HL-60 (cell line): ENCODE data around the gene DGKI.

Experiments used
- DNase-seq, 2 experiments: peaks; one replicate each; pipeline ENCODE4 v3.0.0-alpha.2; 2010 to 2020; ENCODE audit warnings: low read depth in 1 of 2, low spot score in 1 of 2
- H3K27ac ChIP-seq: fragments of 250-450 bp; sonication (Bioruptor Pico); replicated peaks from 2 replicates; pipeline ENCODE4 v1.5.1; 2020; ENCODE audit warnings: mild to moderate bottlenecking, moderate library complexity
- H3K27me3 ChIP-seq: fragments of 250-450 bp; sonication (Bioruptor Pico); 2 replicates; pipeline ENCODE4 v1.5.1; 2021; ENCODE audit warnings: mild to moderate bottlenecking, moderate library complexity; ENCODE audit not compliant: insufficient read depth, poor library complexity, severe bottlenecking
- H3K4me3 ChIP-seq: replicated peaks from 2 replicates; pipeline ENCODE4 v1.5.1; 2011; ENCODE audit warnings: mild to moderate bottlenecking, control low read depth, low read length; ENCODE audit not compliant: insufficient read depth
- CTCF ChIP-seq: IDR thresholded peaks from one replicate; pipeline ENCODE4 v1.5.1; 2011; ENCODE audit warnings: low read length, control low read depth, inconsistent platforms; ENCODE audit not compliant: insufficient read depth
- GABPA ChIP-seq: IDR thresholded peaks from 2 replicates; pipeline ENCODE4 v1.6.1; 2012; ENCODE audit warnings: low read depth
- POLR2AphosphoS5 ChIP-seq: IDR thresholded peaks from 2 replicates; pipeline ENCODE4 v1.6.1; 2012; ENCODE audit warnings: low read depth
- REST ChIP-seq: IDR thresholded peaks from 2 replicates; pipeline ENCODE4 v1.6.1; 2012; ENCODE audit warnings: low read depth; ENCODE audit not compliant: insufficient replicate concordance
- SPI1 ChIP-seq: IDR thresholded peaks from 2 replicates; pipeline ENCODE4 v1.6.1; 2012; ENCODE audit warnings: low read depth, mild to moderate bottlenecking, borderline replicate concordance

Gene DGKI

GRCh38 chr7:137684316-137684715 lies 162.5 kb downstream of the DGKI start:
- Histone ChIP-seq H3K4me3 (no peak overlapping the region), H3K27ac (no peak overlapping the region), H3K27me3 (no peaks in the 10 kb centered on the region)
- TF ChIP-seq GABPA: no peak
- TF ChIP-seq CTCF: no peak
- TF ChIP-seq POLR2AphosphoS5: no peak
- DNase-seq: no peak

GRCh38 chr7:137682596-137682995 lies 164.2 kb downstream of the DGKI start:
- no peak overlapping the region for H3K27ac ChIP-seq
- no peak for DNase-seq
- H3K4me3 ChIP-seq: no peak overlapping the region
- no peaks in the 10 kb centered on the region for H3K27me3 ChIP-seq
- no peak for TF ChIP-seq SPI1
- TF ChIP-seq POLR2AphosphoS5: no peak
- no peak for TF ChIP-seq REST
- no peak for TF ChIP-seq CTCF
- TF ChIP-seq GABPA: no peak

- no peak for DNase-seq
- Histone ChIP-seq H3K4me3 (no peak overlapping the region), H3K27me3 (no peaks in the 10 kb centered on the region), H3K27ac (no peak overlapping the region)
- TF ChIP-seq GABPA: no peak
- TF ChIP-seq SPI1: no peak
- TF ChIP-seq POLR2AphosphoS5: no peak
- no peak for TF ChIP-seq REST
- no peak for TF ChIP-seq CTCF
These were observed 164.9 kb downstream of the DGKI start for GRCh38 chr7:137681657-137682562.
